ENCODE measurements around the gene SPRR2E. TPM values are rescaled to one million over a fixed set of nuclear protein-coding genes. Genes with fewer than 3 reads are reported as not detected.
"Not testable (repeated sequence)": the region's sequence is repeated elsewhere in the genome, so short reads cannot be mapped to it uniquely, and the experiment has no call there.

SPRR2E gene
- total RNA-seq, 1 donor from 2014 or later, result not detected

DNA sequence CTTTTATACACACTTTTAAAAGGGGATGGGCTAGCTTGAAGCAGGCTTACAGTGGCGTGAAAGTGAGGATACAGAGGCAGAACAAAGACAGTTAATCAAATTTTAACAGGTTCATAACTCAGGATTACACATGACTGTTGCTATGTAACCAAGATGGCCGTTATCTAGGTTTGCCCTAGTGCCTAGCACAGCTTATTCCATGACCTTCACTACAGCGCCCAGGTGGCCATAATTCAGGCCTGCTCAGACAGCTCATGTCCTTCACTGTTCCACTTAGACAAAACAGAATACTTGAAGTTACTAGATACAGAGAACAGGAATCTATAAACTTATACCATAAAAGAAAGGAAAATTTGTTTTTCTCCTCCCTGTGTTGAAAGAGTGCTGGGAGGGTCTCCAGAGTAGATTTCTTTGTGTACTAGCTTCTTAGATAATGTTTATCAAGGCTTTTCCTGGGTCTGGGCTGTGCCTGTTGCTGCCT is 25.2 kb upstream of the SPRR2E start:
- DNase-seq (ENCODE audit: low spot score), result no peak
- Mint-ChIP-seq H3K9me3 (ENCODE audit: unreplicated experiment) (no peaks in the 10 kb centered on the region), H3K4me3 (ENCODE audit: unreplicated experiment) (no peak overlapping the region), H3K4me1 (ENCODE audit: unreplicated experiment) (peaks cover 17% of the 10 kb centered on the region), H3K27me3 (ENCODE audit: unreplicated experiment) (no peaks in the 10 kb centered on the region), H3K27ac (ENCODE audit: unreplicated experiment) (no peak overlapping the region), H3K36me3 (ENCODE audit: low read depth, unreplicated experiment) (no peaks in the 10 kb centered on the region)
- TF ChIP-seq, protein P1, sequence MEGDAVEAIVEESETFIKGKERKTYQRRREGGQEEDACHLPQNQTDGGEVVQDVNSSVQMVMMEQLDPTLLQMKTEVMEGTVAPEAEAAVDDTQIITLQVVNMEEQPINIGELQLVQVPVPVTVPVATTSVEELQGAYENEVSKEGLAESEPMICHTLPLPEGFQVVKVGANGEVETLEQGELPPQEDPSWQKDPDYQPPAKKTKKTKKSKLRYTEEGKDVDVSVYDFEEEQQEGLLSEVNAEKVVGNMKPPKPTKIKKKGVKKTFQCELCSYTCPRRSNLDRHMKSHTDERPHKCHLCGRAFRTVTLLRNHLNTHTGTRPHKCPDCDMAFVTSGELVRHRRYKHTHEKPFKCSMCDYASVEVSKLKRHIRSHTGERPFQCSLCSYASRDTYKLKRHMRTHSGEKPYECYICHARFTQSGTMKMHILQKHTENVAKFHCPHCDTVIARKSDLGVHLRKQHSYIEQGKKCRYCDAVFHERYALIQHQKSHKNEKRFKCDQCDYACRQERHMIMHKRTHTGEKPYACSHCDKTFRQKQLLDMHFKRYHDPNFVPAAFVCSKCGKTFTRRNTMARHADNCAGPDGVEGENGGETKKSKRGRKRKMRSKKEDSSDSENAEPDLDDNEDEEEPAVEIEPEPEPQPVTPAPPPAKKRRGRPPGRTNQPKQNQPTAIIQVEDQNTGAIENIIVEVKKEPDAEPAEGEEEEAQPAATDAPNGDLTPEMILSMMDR (IDR thresholded peaks at IDR 0.05; ENCODE audit: unreplicated experiment), result no peak

DNA sequence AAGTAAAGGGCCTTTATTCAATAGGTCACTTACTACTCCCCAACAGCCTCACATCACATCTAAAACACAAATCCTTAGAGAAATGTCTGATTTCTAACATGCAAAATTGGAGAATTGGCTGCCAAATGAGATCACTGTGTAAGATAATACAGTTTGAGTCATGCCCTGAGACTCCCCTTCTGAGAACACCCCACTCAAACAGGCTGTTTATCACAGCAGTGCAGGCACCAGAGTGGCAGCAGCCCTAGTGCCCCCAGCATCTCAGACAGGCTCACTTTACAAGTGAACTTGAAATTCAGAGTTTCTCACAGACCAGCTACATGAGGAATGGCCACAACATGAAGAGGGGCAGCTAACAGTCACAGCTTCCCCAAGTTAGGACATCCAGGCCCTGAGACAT is 20.9 kb upstream of the SPRR2E start:
- H3K4me1 Mint-ChIP-seq (ENCODE audit: unreplicated experiment); H3K27ac Mint-ChIP-seq (ENCODE audit: unreplicated experiment); H3K9me3 Mint-ChIP-seq (ENCODE audit: unreplicated experiment); H3K36me3 Mint-ChIP-seq (ENCODE audit: low read depth, unreplicated experiment); DNase-seq (ENCODE audit: low spot score); H3K27me3 Mint-ChIP-seq (ENCODE audit: unreplicated experiment); H3K4me3 Mint-ChIP-seq (ENCODE audit: unreplicated experiment): not testable (repeated sequence)

DNA sequence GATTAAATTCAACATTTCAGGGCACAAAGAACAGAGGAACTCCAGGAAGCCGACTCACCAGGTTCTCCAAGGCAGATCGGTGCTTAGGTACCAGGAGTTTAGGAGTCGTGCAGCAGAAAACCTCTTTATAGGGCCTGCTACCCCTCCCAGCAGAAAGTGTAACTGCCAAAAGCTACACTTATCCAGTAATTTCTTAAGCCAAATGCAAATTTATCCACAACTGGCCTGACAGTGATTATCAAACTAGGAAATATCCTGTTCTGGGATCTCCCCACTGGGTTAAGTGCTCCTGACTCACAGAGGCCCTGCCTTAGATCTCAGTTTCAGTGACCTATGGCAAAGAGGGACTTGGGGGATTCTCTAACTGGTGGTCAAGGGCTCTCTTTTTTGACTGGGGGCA is 19.1 kb upstream of the SPRR2E start, which contains the start of gene SPRR2F:
SPRR2F (minus strand) TSS at position 101 of the 400 bp plus-strand sequence. CDS start 783 bp downstream, outside the sequence.
- Mint-ChIP-seq H3K9me3 (ENCODE audit: unreplicated experiment) (no peaks in the 10 kb centered on the region), H3K4me3 (ENCODE audit: unreplicated experiment) (no peak within 1 kb of the TSS), H3K27ac (ENCODE audit: unreplicated experiment) (no peak within 1 kb of the TSS), H3K27me3 (ENCODE audit: unreplicated experiment) (peaks cover 3% of the 10 kb centered on the region), H3K36me3 (ENCODE audit: low read depth, unreplicated experiment) (no peaks in the 10 kb centered on the region), H3K4me1 (ENCODE audit: unreplicated experiment) (peaks cover 10% of the 10 kb centered on the region)
- DNase-seq (ENCODE audit: low spot score), result no peak
- TF ChIP-seq, protein P1 (IDR thresholded peaks at IDR 0.05; ENCODE audit: unreplicated experiment), result no peak

DNA sequence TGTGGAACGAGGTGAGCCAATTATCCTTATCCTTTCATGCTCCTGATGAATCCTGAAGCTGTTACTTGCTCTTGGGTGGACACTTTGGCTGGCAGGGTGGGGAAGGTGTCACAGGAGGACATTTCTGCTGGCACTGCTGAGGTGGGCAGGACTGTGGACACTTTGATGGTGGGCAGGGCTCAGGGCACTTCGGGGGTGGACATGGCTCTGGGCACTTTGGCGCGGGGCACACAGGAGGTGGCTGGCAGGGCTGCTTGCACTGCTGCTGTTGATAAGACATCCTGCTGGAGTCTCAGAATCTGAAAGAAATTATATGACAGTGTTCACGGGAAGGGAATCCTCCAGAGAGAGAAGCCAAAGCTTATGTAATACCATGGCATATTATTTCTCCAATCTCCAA is 18.1 kb upstream of the SPRR2E start:
- H3K36me3 Mint-ChIP-seq (ENCODE audit: low read depth, unreplicated experiment); H3K4me3 Mint-ChIP-seq (ENCODE audit: unreplicated experiment); H3K27ac Mint-ChIP-seq (ENCODE audit: unreplicated experiment); DNase-seq (ENCODE audit: low spot score); H3K4me1 Mint-ChIP-seq (ENCODE audit: unreplicated experiment); H3K27me3 Mint-ChIP-seq (ENCODE audit: unreplicated experiment); H3K9me3 Mint-ChIP-seq (ENCODE audit: unreplicated experiment): not testable (repeated sequence)

DNA sequence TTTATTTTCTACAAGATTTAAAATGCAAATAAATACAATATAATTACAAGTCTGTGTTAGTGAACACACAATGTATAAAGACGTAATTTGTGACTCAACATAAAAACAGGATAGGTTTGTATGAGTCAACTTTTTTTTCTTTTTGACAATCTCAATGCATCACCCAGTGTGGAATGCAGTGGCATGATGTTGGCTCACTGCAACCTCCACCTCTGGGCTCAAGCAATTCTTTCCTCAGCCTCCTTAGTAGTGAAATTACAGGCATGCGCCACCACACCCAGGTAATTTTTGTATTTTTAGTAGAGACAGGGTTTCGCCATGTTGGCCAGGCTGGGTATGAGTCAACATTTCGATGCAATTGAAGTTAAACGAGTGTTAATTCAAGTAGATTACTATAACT is 5.9 kb upstream of the SPRR2E start:
- no peak overlapping the region for H3K27ac Mint-ChIP-seq (ENCODE audit: unreplicated experiment)
- TF ChIP-seq, protein P1 (IDR thresholded peaks at IDR 0.05; ENCODE audit: unreplicated experiment), result no peak
- H3K27me3 Mint-ChIP-seq (ENCODE audit: unreplicated experiment), result no peaks in the 10 kb centered on the region
- no peaks in the 10 kb centered on the region for H3K36me3 Mint-ChIP-seq (ENCODE audit: low read depth, unreplicated experiment)
- no peak overlapping the region for H3K4me3 Mint-ChIP-seq (ENCODE audit: unreplicated experiment)
- no peak for DNase-seq (ENCODE audit: low spot score)
- peaks cover 7% of the 10 kb centered on the region for H3K4me1 Mint-ChIP-seq (ENCODE audit: unreplicated experiment)
- no peaks in the 10 kb centered on the region for H3K9me3 Mint-ChIP-seq (ENCODE audit: unreplicated experiment)

DNA sequence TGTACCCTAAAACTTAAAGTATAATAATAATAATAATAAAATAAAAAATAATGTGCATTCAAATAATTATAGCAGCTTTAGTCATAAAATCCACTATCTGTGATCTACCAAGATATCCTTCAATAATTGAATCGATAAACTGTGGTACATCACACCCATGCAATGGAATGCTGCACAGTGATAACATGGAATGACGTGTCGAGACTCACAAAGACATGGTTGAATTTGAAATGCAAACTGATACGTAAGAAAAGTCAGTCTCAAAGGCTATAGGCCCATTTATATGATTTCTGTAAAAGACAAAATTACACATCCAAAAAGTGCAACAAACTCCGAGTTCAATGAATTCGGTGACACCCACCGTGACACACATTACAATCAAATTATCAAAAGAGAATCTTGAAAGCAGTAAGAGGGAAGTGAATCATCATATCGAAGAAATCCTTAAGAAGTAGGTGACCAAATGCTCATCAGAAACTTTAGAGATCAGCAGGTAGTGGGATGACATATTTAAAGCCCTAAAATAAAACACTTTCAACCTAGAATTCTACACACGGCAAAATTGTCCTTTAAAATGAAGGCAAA is 5.2 kb upstream of the SPRR2E start:
- no peak overlapping the region for H3K27ac Mint-ChIP-seq (ENCODE audit: unreplicated experiment)
- no peak for DNase-seq (ENCODE audit: low spot score)

More for the DNA sequence above, 5.2 kb upstream of the SPRR2E start:
- H3K9me3 Mint-ChIP-seq (ENCODE audit: unreplicated experiment), result no peaks in the 10 kb centered on the region
- H3K27me3 Mint-ChIP-seq (ENCODE audit: unreplicated experiment), result peaks cover 1% of the 10 kb centered on the region
- H3K4me3 Mint-ChIP-seq (ENCODE audit: unreplicated experiment), result no peak overlapping the region
- TF ChIP-seq, protein P1 (IDR thresholded peaks at IDR 0.05; ENCODE audit: unreplicated experiment), result no peak
- H3K4me1 Mint-ChIP-seq (ENCODE audit: unreplicated experiment), result peaks cover 7% of the 10 kb centered on the region
- H3K36me3 Mint-ChIP-seq (ENCODE audit: low read depth, unreplicated experiment), result no peaks in the 10 kb centered on the region

Data from endothelial cell (in vitro differentiated cells).